Heart right ventricle (tissue), 16 donors: ENCODE measurements around the gene BCOR. TPM values are rescaled to one million over a fixed set of nuclear protein-coding genes. Genes with fewer than 3 reads are reported as not detected.

Experiments used
- ATAC-seq, 8 donors: fragments of 200-7000 bp; cut with Tn5 transposase; one replicate each; pipeline ENCODE4 v1.9.1; 2020; ENCODE audit warnings: mild to moderate bottlenecking in 8 of 8, moderate library complexity in 8 of 8, moderate number of reproducible peaks in 1 of 8
- DNase-seq, 2 donors: peaks; one replicate each; pipeline ENCODE4 v3.0.0-alpha.2; 2020
- H3K27ac ChIP-seq, 10 donors: fragments of 200-600 bp; sonication (generic) in 2 of 10; one replicate each; pipeline versions ENCODE4 v1.5.0 to v1.8.0; 2020 to 2022; ENCODE audit warnings: mild to moderate bottlenecking in 3 of 10
- H3K27me3 ChIP-seq, 7 donors: fragments of 200-600 bp; one replicate each; pipeline ENCODE4 v1.8.0; 2021 to 2022; ENCODE audit warnings: mild to moderate bottlenecking in 2 of 7
- H3K36me3 ChIP-seq, 9 donors: fragments of 200-600 bp; sonication (generic) in 1 of 9; one replicate each; pipeline versions ENCODE4 v1.5.0 to v1.8.0; 2020 to 2022; ENCODE audit warnings: mild to moderate bottlenecking in 2 of 9
- H3K4me1 ChIP-seq, 9 donors: fragments of 200-600 bp; sonication (generic) in 1 of 9; one replicate each; pipeline versions ENCODE4 v1.5.0 to v1.8.0; 2020 to 2022; ENCODE audit warnings: mild to moderate bottlenecking in 4 of 9
- H3K4me3 ChIP-seq, 10 donors: fragments of 200-600 bp; sonication (generic) in 2 of 10; one replicate each; pipeline versions ENCODE4 v1.5.0 to v1.8.0; 2020 to 2022; ENCODE audit warnings: mild to moderate bottlenecking in 7 of 10, moderate library complexity in 2 of 10
- H3K9me3 ChIP-seq, 11 donors: fragments of 200-600 bp in 10 of 11; sonication (generic) in 2 of 11; one replicate each; pipeline versions ENCODE4 v1.5.0 to v1.8.0; 2013 to 2022; ENCODE audit warnings: mild to moderate bottlenecking in 2 of 11, control low read depth in 1 of 11, moderate library complexity in 1 of 11
- WGBS, 2 donors: extraction: QIAGEN DNeasy Blood & Tissue Kit; methylation state at CpG; one replicate each; pipeline ENCODE4 v1.1.7; 2013; ENCODE audit warnings: inconsistent platforms in 1 of 2; 5-methylcytosine and 5-hydroxymethylcytosine counted together
- intact Hi-C, 10 donors: fragments of 100-400 bp; cut with DNase I; formaldehyde crosslinking; loops; one replicate each; pipeline versions ENCODE4 v1.11.1 to v1.14.2; 2022
- polyA plus RNA-seq, 2 donors: library from polyadenylated mRNA; stranded (reverse); fragments of 200-250 nt; gene quantifications; one replicate each; pipeline ENCODE4 v1.2.3, GENCODE V29; 2013
- total RNA-seq, 10 donors: library from RNA; stranded (reverse); fragmentation: NEBNext Ultra II Directional in 3 of 10; extraction: Animal tissue kit (Norgen Biotek cat#: 25700) in 3 of 10; gene quantifications; one replicate each; pipeline versions ENCODE4 v1.2.1 to v1.2.4, GENCODE V29; 2021 to 2023
- TF ChIP-seq, protein P1 (sequence below), 9 donors: fragments of 200-600 bp; sonication (generic) in 2 of 9; IDR thresholded peaks; one replicate each; pipeline versions ENCODE4 v1.5.0 to v1.8.0; 2021 to 2022; ENCODE audit warnings: antibody characterized with exemption in 9 of 9, mild to moderate bottlenecking in 5 of 9, moderate library complexity in 1 of 9
- donor health status: Arrhythmogenic right ventricular cardiomyopathy.
- donor health status: ischemic (EF 13 %, LVEDD 7.1; RV severe dilation, severe dysfunction).
- donor health status: healthy with polysubstance abuse.
- donor health status: DM: no; HTN: yes; CAD: no.
- donor health status: DM: no; HTN: no; CAD: no.
- donor health status: ischemic (EF 25% LVEDD 6.9; RV normal size, moderate dysfunction).
- donor health status: ischemic (EF 25% LVEDD 5.7; RV mildly dilated, moderate dysfunction).
- donor health status: healthy.
- donor health status: DM: yes; HTN: yes; CAD: no.
- donor health status: Ischemic cardiomyopathy.
- donor health status: ischemic (EF 35%, LVEDD 5.7; RV mildly dilated, moderate dysfunction).
- donor health status: nonischemic (EF 11% LVEDD 7.7; RV severe dilation, severe dysfunction).
- donor health status: DM: yes; HTN: yes; CAD: no.
- donor health status: PGD.
- donor health status: ischemic (EF 29% LVEDD 5.4; RV normal size, mild dysfunction).
- donor health status: nonischemic (EF 23%, LVEDD 6.1; RV moderate dilation, normal function).

BCOR gene
- total and polyA plus RNA-seq, 12 donors: 9.1 to 27.2 (median 19.2) TPM

DNA sequence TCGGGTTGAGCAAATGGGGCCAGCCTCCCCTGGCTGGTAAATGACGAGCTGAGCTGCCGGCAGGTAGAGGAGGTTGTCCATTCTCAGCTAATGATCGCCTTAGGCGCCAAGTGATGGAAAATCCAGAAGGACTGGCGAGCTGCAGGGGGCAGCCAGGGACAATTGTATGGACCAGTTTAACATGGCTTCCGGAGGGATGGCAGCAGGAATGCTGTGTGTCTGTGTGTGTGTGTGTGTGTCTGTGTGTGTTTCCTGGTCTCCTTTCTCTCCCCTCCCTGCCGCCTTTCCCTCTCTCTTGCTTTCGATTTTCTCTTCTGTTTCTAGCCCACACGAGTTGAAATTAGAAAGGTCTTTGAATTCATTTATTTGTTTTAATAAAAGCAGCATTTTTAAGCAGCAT is 45.2 kb upstream of the BCOR start:
- no peak for ATAC-seq
- DNase-seq: no peak
- TF ChIP-seq, protein P1, sequence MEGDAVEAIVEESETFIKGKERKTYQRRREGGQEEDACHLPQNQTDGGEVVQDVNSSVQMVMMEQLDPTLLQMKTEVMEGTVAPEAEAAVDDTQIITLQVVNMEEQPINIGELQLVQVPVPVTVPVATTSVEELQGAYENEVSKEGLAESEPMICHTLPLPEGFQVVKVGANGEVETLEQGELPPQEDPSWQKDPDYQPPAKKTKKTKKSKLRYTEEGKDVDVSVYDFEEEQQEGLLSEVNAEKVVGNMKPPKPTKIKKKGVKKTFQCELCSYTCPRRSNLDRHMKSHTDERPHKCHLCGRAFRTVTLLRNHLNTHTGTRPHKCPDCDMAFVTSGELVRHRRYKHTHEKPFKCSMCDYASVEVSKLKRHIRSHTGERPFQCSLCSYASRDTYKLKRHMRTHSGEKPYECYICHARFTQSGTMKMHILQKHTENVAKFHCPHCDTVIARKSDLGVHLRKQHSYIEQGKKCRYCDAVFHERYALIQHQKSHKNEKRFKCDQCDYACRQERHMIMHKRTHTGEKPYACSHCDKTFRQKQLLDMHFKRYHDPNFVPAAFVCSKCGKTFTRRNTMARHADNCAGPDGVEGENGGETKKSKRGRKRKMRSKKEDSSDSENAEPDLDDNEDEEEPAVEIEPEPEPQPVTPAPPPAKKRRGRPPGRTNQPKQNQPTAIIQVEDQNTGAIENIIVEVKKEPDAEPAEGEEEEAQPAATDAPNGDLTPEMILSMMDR (IDR thresholded peaks at IDR 0.05): no peak
- H3K9me3 ChIP-seq: no peaks in the 10 kb centered on the region
- H3K4me1 ChIP-seq: peaks cover 0 to 38% (median 14%) of the 10 kb centered on the region in 9 donors
- H3K36me3 ChIP-seq: no peaks in the 10 kb centered on the region
- H3K27me3 ChIP-seq: peaks cover 0 to 56% (median 0%) of the 10 kb centered on the region in 7 donors
- intact Hi-C loops: loop anchor here in 1 of 10 donors (10.0 kb wide), 1 partner anchor 128 kb away; no protein-coding TSS in a partner anchor
- 78 to 86% methylated on average over 8 to 10 of the region's 10 CpGs for WGBS, 2 donors
- no peak overlapping the region for H3K27ac ChIP-seq
- H3K4me3 ChIP-seq: no peak overlapping the region

DNA sequence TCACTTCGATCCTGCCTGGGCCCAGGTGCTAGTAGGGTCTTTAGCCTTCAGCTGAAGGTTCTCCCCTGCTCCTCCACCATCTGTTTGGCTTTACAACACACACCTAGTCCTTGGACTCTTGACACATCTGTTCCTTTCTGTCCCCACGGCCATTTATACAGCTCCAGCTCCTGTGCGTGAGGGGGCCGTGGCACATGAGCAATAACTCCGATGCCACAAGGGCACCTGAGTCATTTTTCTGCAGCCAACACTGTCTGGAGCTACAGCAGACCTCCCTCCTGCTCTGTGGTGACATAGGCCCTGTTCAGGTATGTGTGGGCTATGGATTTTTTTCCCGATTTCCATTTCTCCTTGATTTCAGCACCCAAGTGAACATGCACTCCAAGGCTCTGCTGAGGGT is 44.7 kb upstream of the BCOR start:
- no peak overlapping the region for H3K27ac ChIP-seq
- H3K27me3 ChIP-seq: peaks cover 0 to 50% (median 0%) of the 10 kb centered on the region in 7 donors
- H3K9me3 ChIP-seq: no peaks in the 10 kb centered on the region
- TF ChIP-seq, protein P1 (IDR thresholded peaks at IDR 0.05): no peak
- no peaks in the 10 kb centered on the region for H3K36me3 ChIP-seq
- DNase-seq (no peak), ATAC-seq (no peak)
- no peak overlapping the region for H3K4me3 ChIP-seq
- intact Hi-C loops: loop anchor here in 1 of 10 donors (10.0 kb wide), 1 partner anchor 128 kb away; no protein-coding TSS in a partner anchor
- WGBS, 2 donors: 92 to 93% methylated on average over 6 of the region's 6 CpGs
- H3K4me1 ChIP-seq: peaks cover 0 to 32% (median 14%) of the 10 kb centered on the region in 9 donors

DNA sequence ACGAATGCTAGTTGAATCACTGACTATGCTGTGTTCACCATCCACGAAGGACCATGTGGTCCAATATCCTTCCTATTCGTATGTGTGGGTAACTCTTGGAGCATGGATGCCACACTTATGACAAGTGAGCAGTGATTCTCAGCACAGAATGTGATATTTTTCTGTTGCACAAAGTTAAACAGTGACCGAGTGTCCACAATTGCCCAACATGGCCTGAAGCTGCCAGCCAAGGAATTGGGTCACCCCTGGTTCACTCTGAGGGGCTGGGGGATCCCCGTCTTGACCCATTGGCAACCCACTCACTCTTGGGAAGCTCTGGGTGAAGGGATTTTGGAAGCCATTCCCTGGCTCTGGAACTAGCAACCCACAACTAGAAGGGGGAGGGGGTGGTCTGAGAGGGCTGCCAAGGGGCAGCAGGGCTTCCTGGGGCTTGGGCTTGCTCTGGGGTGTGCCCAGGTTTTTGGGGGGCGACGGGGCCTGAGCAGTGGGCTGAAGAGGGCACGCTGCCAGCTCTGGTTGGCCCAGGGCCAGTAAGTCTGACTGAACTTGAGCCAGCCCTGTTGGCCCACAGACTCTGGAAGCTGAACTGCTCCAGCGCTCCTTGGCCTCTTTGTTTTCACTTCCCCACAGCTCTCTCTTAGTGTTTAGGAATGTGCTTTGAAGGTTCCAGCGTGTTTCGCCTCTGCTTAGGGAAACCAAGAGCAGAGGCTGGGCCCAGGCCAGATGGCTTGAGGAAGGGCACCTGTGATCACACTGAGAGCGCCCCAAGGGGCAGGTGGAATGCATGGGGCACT is 43.1 kb upstream of the BCOR start:
- H3K36me3 ChIP-seq: no peaks in the 10 kb centered on the region
- peak overlapping the region in 2 of 10 donors; percentile 19 to 31 for H3K27ac ChIP-seq
- 38 to 44% methylated on average over 11 to 12 of the region's 12 CpGs for WGBS, 2 donors
- ATAC-seq: peak; percentile 42 to 73 (median 55)
- DNase-seq: peak in 1 of 2 donors; percentile 27
- no peaks in the 10 kb centered on the region for H3K9me3 ChIP-seq
- H3K4me1 ChIP-seq: peaks cover 0 to 19% (median 10%) of the 10 kb centered on the region in 9 donors
- intact Hi-C loops: loop anchor here in 1 of 10 donors (10.0 kb wide), 1 partner anchor 126 kb away; no protein-coding TSS in a partner anchor
- TF ChIP-seq, protein P1 (IDR thresholded peaks at IDR 0.05): no peak
- H3K4me3 ChIP-seq: no peak overlapping the region
- peaks cover 0 to 35% (median 0%) of the 10 kb centered on the region in 7 donors for H3K27me3 ChIP-seq

DNA sequence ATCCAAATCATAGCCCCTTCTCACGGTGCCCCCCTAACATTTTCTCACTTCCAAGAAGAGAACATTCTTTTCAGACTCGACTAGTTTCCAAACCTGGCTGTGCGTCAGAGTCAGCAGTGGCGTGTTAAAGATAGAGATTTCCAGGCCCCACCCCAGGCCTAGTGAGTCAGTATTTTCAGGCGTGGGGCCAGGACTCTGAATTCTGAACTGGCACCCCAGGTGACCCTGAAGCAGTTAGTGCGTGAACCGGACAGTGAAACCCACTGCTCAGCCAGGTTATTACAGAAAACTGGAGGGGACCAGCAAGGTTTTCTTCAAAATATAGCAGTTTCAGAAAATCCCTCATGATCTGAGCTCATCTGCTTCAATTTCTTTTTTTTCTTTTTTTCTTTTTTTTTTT is 35.0 kb upstream of the BCOR start:
- Histone ChIP-seq H3K27me3 (no peaks in the 10 kb centered on the region), H3K36me3 (no peaks in the 10 kb centered on the region), H3K9me3 (no peaks in the 10 kb centered on the region), H3K27ac (peak overlapping the region in 9 of 10 donors; percentile 48 to 81 (median 66)), H3K4me3 (no peak overlapping the region), H3K4me1 (peaks cover 0 to 21% (median 0%) of the 10 kb centered on the region in 9 donors)
- intact Hi-C loops: no loop called here
- TF ChIP-seq, protein P1 (IDR thresholded peaks at IDR 0.05): no peak
- ATAC-seq (peak; percentile 76 to 96 (median 92)), DNase-seq (peak; percentile 42 to 76)
- 19 to 44% methylated on average over 7 of the region's 7 CpGs for WGBS, 2 donors
